NCI-H2029 (cell line): ENCODE data around the gene NUPR1.
A peak's percentile ranks its signal among the peaks of the same experiment; 100 is the strongest.
"Not testable (repeated sequence)": the region's sequence is repeated elsewhere in the genome, so short reads cannot be mapped to it uniquely, and the experiment has no call there.

Experiments used
- DNase-seq: peaks from one replicate; lab custom pipeline; 2025; lab: John Stamatoyannopoulos, UW

NUPR1 gene

DNA sequence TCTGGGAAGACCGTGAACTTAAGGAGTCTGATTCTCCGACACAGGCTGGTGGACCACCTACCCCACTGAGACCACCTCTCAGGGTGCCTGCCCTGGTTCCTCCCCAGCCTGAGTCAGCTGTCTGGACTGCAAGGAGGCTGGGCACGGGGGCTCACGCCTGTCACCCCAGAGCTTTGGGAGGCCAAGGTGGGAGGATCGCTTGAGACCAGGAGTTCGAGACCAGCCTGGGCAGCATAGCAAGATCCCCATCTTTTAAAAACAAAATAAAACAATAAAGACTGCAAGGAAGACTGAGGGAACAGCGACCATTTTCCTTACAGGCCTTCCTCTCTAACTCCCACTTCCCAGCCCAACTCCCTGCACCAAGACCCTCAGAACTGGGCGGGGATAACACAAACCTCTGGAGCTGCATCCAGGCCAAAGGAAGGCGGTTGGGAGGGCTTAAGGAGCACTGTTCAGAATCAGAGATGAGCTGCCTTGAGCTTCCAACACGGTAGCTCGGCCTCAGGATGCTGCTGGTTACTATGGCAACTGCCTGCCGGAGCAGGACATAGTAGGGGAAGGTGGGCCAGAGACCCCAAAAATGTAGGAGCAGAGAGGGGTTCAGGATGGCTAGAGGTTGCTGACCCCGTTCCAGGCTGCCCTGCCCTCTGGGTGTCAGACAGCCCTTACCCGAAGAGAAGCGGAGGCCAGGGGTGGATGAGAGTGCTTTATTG, 40.0 kb downstream of the NUPR1 start:
- DNase-seq, result no peak

DNA sequence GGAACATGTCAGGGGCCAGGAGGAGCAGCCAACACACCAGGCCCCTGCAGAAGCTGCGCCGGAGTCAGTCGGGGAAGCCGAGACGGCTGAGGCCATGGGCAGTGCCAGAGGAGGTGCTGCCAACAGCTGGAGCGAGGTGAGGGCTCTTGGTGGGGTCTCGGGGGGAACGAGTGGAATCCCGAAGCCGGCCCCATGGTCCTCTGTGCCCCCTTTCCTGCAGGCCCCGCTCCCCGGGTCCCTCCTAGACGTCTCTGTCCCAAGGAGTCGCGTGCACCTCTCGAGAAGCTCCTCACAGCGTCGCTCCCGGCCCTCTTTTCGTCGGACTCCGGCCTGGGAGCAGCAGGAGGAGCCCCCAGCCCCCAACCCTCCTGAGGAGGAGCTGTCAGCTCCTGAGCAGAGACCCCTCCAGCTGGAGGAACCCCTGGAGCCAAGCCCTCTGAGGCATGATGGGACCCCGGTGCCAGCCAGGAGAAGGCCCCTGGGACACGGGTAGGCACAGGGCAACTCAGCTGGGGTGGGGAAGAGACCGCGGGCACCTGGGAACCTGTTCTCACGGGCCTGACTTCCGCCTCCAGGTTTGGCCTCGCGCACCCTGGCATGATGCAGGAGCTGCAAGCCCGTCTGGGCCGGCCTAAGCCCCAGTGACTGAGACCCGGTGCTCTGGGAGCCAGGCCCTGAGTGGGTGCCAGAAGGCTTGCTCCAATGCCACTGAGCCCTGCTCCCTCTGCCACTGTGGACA, 40.7 kb downstream of the NUPR1 start:
- DNase-seq, result no peak

- DNase-seq, result no peak
Observed at GRCh38 chr16:28497386-28497785, 41.4 kb downstream of the NUPR1 start.

GRCh38 chr16:28496844-28497243, 41.9 kb downstream of the NUPR1 start:
- DNase-seq, result no peak

GRCh38 chr16:28495795-28496749, 42.7 kb downstream of the NUPR1 start:
- DNase-seq, result no peak

GRCh38 chr16:28495098-28495793, 43.5 kb downstream of the NUPR1 start:
- no peak for DNase-seq

- DNase-seq, result no peak
Observed at GRCh38 chr16:28494121-28494851, 44.5 kb downstream of the NUPR1 start, which contains the start of gene APOBR. Gene APOBR (plus strand): TSS chr16:28494643. CDS start chr16:28494682, 39 bp downstream.

DNA sequence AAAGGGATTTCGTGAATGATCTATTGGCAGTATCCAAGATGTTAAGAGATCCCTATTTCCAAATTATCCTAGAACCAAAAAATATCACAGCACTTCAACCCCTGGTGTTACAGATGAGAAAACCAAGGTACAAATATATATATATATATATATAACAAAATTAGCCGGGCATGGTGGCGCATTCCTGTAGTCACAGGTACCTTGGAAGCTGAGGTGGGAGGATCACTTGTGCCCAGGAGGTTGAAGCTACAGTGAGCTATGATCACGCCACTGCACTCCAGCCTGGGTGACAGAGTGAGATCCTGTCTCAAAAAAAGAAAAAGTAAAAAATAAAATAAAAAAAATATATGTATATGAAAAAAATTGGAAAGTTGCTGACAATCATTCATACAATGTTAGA, 46.3 kb downstream of the NUPR1 start:
- no peak for DNase-seq

DNA sequence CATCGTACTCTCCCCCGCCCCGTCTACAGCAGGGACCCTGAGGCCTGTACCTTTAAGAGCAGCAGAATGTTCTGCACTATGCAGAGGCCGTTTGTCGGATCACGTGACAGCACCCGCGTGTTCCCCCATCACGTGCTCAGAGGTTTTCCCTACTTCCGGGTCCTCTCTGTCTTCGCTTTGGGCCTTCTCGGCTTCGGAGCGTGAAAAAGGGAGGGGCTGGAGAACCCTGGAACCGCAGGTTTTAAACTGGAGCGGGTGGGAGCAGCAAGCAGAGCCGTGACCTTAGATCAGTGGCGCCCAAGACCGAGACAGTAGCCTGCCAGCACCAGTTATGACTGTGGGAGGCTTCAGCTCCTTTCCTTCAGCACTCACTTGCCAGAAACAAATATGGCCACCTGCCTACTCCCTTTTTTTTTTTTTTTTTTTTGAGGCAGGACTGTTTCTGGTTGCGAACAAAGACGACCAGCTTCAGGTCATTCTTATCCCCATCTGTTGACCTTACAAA, 46.8 kb downstream of the NUPR1 start, which contains the start of gene CLN3:
Gene CLN3 (minus strand): TSS at position 105 of the 505 bp plus-strand sequence. CDS start 315 bp downstream, outside the sequence.
- DNase-seq, result peak; percentile 92

DNA sequence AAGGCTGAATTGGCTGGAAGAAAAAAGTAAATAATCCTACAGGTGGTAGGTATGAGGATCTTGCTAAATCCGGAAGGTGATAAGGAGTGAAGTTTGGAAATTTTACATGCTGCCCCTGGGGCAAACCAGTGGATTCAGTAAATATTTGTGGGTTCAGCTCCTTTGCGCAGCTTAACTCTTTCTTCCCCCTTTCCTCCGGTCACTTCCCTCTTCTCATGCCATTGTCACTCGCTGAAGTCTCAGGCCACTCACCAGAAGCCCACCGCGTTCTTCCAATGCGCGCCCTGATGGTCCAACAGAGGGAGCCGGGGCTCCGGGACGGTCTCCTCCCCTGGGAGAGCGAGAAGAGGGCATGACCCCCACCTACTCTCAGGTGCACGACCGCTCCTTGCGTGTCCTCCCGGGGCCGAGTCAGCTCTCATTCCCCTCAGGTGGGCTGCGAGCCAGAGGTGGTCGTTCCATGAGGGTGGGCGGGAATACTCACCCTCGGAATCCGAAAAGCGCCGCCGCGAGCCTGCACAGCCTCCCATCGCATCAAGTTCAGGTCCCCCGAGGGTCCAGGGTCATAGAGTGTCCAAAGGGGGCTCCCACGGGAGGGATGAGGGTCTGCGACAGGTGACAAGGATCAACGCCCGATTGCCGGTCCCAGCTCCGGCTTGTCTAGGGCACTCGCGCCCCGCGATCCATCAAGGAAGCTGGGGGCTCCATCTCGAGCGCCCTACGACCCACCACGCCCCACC, 47.4 kb downstream of the NUPR1 start:
- DNase-seq, result no peak

DNA sequence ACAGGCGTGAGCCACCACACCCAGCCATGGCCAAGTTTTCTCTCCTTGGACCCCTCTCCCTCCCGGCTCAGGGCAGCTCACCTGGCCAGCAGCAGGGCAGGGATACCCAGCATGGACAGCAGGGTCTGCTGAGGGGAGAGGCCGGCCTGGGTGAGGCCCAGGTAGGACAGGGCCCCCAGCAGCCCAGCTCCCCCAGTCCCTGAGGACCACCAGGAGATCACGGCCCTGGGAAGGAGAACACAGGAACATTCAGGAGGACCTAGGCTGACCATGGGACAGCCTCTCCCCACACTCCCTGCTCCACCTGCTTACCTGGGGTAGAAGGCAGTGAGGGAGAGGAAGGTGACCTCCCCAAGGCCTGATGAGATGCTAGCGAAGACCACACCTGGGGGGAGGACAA, 52.5 kb downstream of the NUPR1 start:
- no peak for DNase-seq

GRCh38 chr16:28483361-28483760, 55.4 kb downstream of the NUPR1 start:
- not testable (repeated sequence) for DNase-seq
